ENCODE results near the gene PCDHA2.
"Not testable (repeated sequence)": the region's sequence is repeated elsewhere in the genome, so short reads cannot be mapped to it uniquely, and the experiment has no call there.

The PCDHA2 gene

GRCh38 chr5:140827704-140828361 lies 33.2 kb downstream of the PCDHA2 start, which contains the start of gene PCDHA6:
Gene PCDHA6 (plus strand): TSS chr5:140827960. CDS start chr5:140828092, 132 bp downstream.
- no peak within 1 kb of the TSS for H3K27ac ChIP-seq
- TF ChIP-seq CTCF (conservative IDR thresholded peaks at IDR 0.05), result peak; percentile 49
- no peak for TF ChIP-seq ZFX (IDR thresholded peaks at IDR 0.05)

- TF ChIP-seq ZFX (IDR thresholded peaks at IDR 0.05), result no peak
- TF ChIP-seq CTCF (conservative IDR thresholded peaks at IDR 0.05), result peak; percentile 36; the same call in 1 of the 2 replicates
- H3K27ac ChIP-seq, result no peak overlapping the region
Observed at GRCh38 chr5:140828362-140828737, 33.7 kb downstream of the PCDHA2 start.

- not testable (repeated sequence) for H3K27ac ChIP-seq
Observed at GRCh38 chr5:140829511-140830501, 35.2 kb downstream of the PCDHA2 start.

- TF ChIP-seq CTCF (conservative IDR thresholded peaks at IDR 0.05) (peak; percentile 57), ZFX (IDR thresholded peaks at IDR 0.05) (no peak)
- no peak within 1 kb of the TSS for H3K27ac ChIP-seq
Observed at GRCh38 chr5:140833993-140834392, 39.3 kb downstream of the PCDHA2 start, which contains the start of gene PCDHA7. Gene PCDHA7 (plus strand): TSS chr5:140834269. CDS start chr5:140834384, 115 bp downstream.

GRCh38 chr5:140834439-140835008 lies 39.9 kb downstream of the PCDHA2 start:
- TF ChIP-seq CTCF (conservative IDR thresholded peaks at IDR 0.05), result peak; percentile 36; the same call in 1 of the 2 replicates
- not testable (repeated sequence) for H3K27ac ChIP-seq

- H3K27ac ChIP-seq, result no peak overlapping the region
- TF ChIP-seq CTCF (conservative IDR thresholded peaks at IDR 0.05) (no peak), ZFX (IDR thresholded peaks at IDR 0.05) (no peak)
Observed at GRCh38 chr5:140835622-140836510, 41.2 kb downstream of the PCDHA2 start.
